Forelimb muscle (tissue), 1 donor: ENCODE measurements around the gene P2RY2. TPM values are rescaled to one million over a fixed set of nuclear protein-coding genes. Genes with fewer than 3 reads are reported as not detected.

ENCODE experiments used
- DNase-seq: peaks from one replicate; pipeline ENCODE4 v3.0.0-alpha.2; 2013; ENCODE audit warnings: low read depth
- polyA plus RNA-seq: library from polyadenylated mRNA; unstranded; fragments of 120-200 nt; gene quantifications from one replicate; pipeline ENCODE4 v1.2.1, GENCODE V29; 2013; ENCODE audit not compliant: insufficient read length

P2RY2 gene
- polyA plus RNA-seq, result 2.0 TPM

- DNase-seq, result no peak
Measured at GRCh38 chr11:73218106-73218829, at the start of gene P2RY2. Gene P2RY2, plus strand, starts transcription at chr11:73218281. Its CDS starts 15,879 bp downstream, at chr11:73234160.

GRCh38 chr11:73168925-73169579, 49.0 kb upstream of the P2RY2 start:
- no peak for DNase-seq

- no peak for DNase-seq
Measured at GRCh38 chr11:73170140-73170539, 47.9 kb upstream of the P2RY2 start.

GRCh38 chr11:73171436-73172161, 46.5 kb upstream of the P2RY2 start:
- no peak for DNase-seq

- no peak for DNase-seq
Measured at GRCh38 chr11:73172992-73173656, 45.0 kb upstream of the P2RY2 start.

GRCh38 chr11:73173755-73174494, 44.2 kb upstream of the P2RY2 start:
- DNase-seq, result no peak

GRCh38 chr11:73174495-73174791, 43.6 kb upstream of the P2RY2 start:
- no peak for DNase-seq

GRCh38 chr11:73175551-73176144, 42.4 kb upstream of the P2RY2 start:
- DNase-seq, result no peak

- no peak for DNase-seq
Measured at GRCh38 chr11:73176145-73176873, 41.8 kb upstream of the P2RY2 start.

GRCh38 chr11:73176874-73177155, 41.3 kb upstream of the P2RY2 start:
- DNase-seq, result no peak

GRCh38 chr11:73177380-73177777, 40.7 kb upstream of the P2RY2 start:
- DNase-seq, result no peak

GRCh38 chr11:73177778-73178539, 40.1 kb upstream of the P2RY2 start:
- no peak for DNase-seq

- DNase-seq, result no peak
Measured at GRCh38 chr11:73178681-73179080, 39.4 kb upstream of the P2RY2 start.

- DNase-seq, result no peak
Measured at GRCh38 chr11:73182824-73183321, 35.2 kb upstream of the P2RY2 start.

GRCh38 chr11:73184953-73185671, 33.0 kb upstream of the P2RY2 start:
- DNase-seq, result no peak

- DNase-seq, result no peak
Measured at GRCh38 chr11:73185680-73186293, 32.3 kb upstream of the P2RY2 start.

- DNase-seq, result no peak
Measured at GRCh38 chr11:73186294-73186850, 31.7 kb upstream of the P2RY2 start.

GRCh38 chr11:73186886-73187285, 31.2 kb upstream of the P2RY2 start:
- no peak for DNase-seq
